ENCODE results near the gene MYH15.

The MYH15 gene

DNA sequence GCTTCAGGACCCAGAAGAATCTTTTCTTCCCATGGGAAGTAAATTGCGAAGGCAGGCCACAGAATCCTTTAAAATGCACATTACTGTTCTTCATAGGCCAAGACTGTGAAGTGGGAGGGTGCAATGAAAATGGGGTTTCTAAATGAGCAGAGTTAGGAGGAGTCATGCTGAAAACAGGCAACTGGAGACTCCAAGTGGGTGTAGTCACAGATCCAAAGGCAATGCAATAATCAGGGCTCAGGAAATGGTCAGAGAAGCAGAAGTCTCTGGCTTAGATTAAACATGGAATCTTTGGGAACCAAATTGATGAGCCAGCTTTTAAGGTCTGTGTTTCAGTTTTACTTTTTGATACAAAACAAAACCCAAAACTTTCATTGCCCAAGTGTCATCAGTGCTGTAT lies 176.4 kb downstream of the MYH15 start:
- Histone ChIP-seq H3K4me1 (ENCODE audit: control insufficient read depth in 1 of 2, insufficient read depth in 2 of 2, low read length in 2 of 2) (no peaks in the 10 kb centered on the region), H3K36me3 (ENCODE audit: control insufficient read depth in 1 of 2, insufficient read depth in 2 of 2, low read length in 2 of 2) (peaks cover 0 to 3% of the 10 kb centered on the region in 2 donors), H3K27ac (ENCODE audit: low read depth, low read length) (no peak overlapping the region), H3K4me3 (ENCODE audit: low read depth in 1 of 2, low read length in 2 of 2) (no peak overlapping the region), H3K27me3 (ENCODE audit: control insufficient read depth in 1 of 2, insufficient read depth in 2 of 2, low read length in 2 of 2) (no peaks in the 10 kb centered on the region), H3K9ac (ENCODE audit: low read depth in 1 of 2, low read length in 2 of 2) (no peak overlapping the region), H3K9me3 (ENCODE audit: control insufficient read depth in 1 of 2, low read length in 2 of 2) (no peaks in the 10 kb centered on the region)

DNA sequence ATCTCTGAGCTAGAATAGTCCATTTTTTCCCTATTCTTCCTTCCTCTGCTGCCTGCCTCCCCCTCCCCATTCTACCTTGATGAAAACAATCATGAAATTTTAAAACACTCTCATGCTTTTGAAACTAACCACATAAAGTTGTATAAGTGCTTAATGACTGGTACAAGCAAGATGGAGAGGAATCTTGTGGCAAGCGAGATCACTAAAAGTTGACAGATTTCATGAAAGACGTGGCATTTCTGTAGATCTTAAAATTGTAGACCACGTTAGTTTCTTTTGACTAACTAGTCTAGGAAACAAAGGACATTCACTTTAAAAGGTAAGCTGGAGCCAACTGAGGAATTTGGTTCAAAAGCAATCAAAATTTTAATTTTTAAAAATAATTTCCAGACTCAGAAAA lies 178.6 kb downstream of the MYH15 start:
- H3K9ac ChIP-seq (ENCODE audit: low read depth in 1 of 2, low read length in 2 of 2), result no peak overlapping the region
- H3K9me3 ChIP-seq (ENCODE audit: control insufficient read depth in 1 of 2, low read length in 2 of 2), result no peaks in the 10 kb centered on the region
- H3K27me3 ChIP-seq (ENCODE audit: control insufficient read depth in 1 of 2, insufficient read depth in 2 of 2, low read length in 2 of 2), result no peaks in the 10 kb centered on the region
- H3K27ac ChIP-seq (ENCODE audit: low read depth, low read length), result no peak overlapping the region
- H3K4me3 ChIP-seq (ENCODE audit: low read depth in 1 of 2, low read length in 2 of 2), result no peak overlapping the region
- H3K36me3 ChIP-seq (ENCODE audit: control insufficient read depth in 1 of 2, insufficient read depth in 2 of 2, low read length in 2 of 2), result peaks cover 0 to 3% of the 10 kb centered on the region in 2 donors
- no peaks in the 10 kb centered on the region for H3K4me1 ChIP-seq (ENCODE audit: control insufficient read depth in 1 of 2, insufficient read depth in 2 of 2, low read length in 2 of 2)

All from duodenal mucosa (tissue), 2 donors.